Kidney (tissue), 14 donors: ENCODE data around the gene CFAP43. TPM values are rescaled to one million over a fixed set of nuclear protein-coding genes. Genes with fewer than 3 reads are reported as not detected.

ENCODE experiments used
- DNase-seq, 5 donors: peaks; one replicate each; pipeline ENCODE4 v3.0.0-alpha.2; 2013 to 2020
- FAIRE-seq: peaks from 2 replicates; lab custom pipeline; 2012; peaks lifted over from hg19 to GRCh38; lab: Jason Lieb, UNC
- H3K27ac ChIP-seq, 2 donors: one replicate each; pipeline ENCODE4 v1.7.0; 2013; ENCODE audit warnings: low read depth in 2 of 2, low read length in 2 of 2, inconsistent platforms in 1 of 2
- H3K27me3 ChIP-seq: one replicate; pipeline ENCODE4 v1.7.1; 2013; ENCODE audit warnings: low read length, inconsistent platforms; ENCODE audit not compliant: control insufficient read depth, insufficient read depth
- H3K36me3 ChIP-seq, 3 donors: one replicate each; pipeline versions ENCODE4 v1.7.0 to v1.7.1; 2013; ENCODE audit warnings: low read length in 3 of 3, control low read depth in 1 of 3, inconsistent platforms in 1 of 3; ENCODE audit not compliant: insufficient read depth in 3 of 3, control insufficient read depth in 2 of 3
- H3K4me1 ChIP-seq, 3 donors: one replicate each; pipeline versions ENCODE4 v1.7.0 to v1.7.1; 2013; ENCODE audit warnings: low read length in 3 of 3, inconsistent platforms in 1 of 3, low read depth in 1 of 3; ENCODE audit not compliant: control insufficient read depth in 2 of 3, insufficient read depth in 2 of 3
- H3K4me3 ChIP-seq, 3 donors: one replicate each; pipeline versions ENCODE4 v1.7.0 to v1.8.1; 2013; ENCODE audit warnings: low read length in 3 of 3, control low read depth in 1 of 3, inconsistent platforms in 1 of 3
- H3K9ac ChIP-seq, 3 donors: one replicate each; pipeline versions ENCODE4 v1.7.0 to v1.7.1; 2013; ENCODE audit warnings: low read length in 3 of 3, control low read depth in 1 of 3, inconsistent platforms in 1 of 3
- H3K9me3 ChIP-seq, 3 donors: one replicate each; pipeline versions ENCODE4 v1.7.0 to v1.7.1; 2013; ENCODE audit warnings: low read length in 3 of 3, control low read depth in 1 of 3, inconsistent platforms in 1 of 3; ENCODE audit not compliant: control insufficient read depth in 2 of 3, insufficient read depth in 1 of 3
- CTCF ChIP-seq: IDR thresholded peaks from 3 replicates; pipeline ENCODE4 v1.5.1; 2012; ENCODE audit warnings: mild to moderate bottlenecking, moderate library complexity, borderline replicate concordance; ENCODE audit not compliant: insufficient read depth; ENCODE audit errors: extremely low read depth
- intact Hi-C: fragments of 100-400 bp; cut with DNase I; formaldehyde crosslinking; loops from one replicate; pipeline ENCODE4 v1.11.1; 2022
- polyA plus RNA-seq: library from polyadenylated mRNA; stranded (reverse); fragments of 350-450 nt; fragmentation: Illumina TruSeq; extraction: RNeasy Lipid Tissue Mini Kit (QIAGEN cat#74804); gene quantifications from one replicate; pipeline ENCODE4 v1.2.3, GENCODE V29; 2014; ENCODE audit warnings: low read depth, low replicate concordance; ENCODE audit not compliant: insufficient read depth
- total RNA-seq: library from RNA; stranded (reverse); fragmentation: NEBNext Ultra II Directional; extraction: Animal tissue kit (Norgen Biotek cat#: 25700); gene quantifications from one replicate; pipeline ENCODE4 v1.2.1, GENCODE V29; 2021
- donor health status: control.
- donor health status: control.
- donor health status: control.
- donor health status: control.
- donor health status: control.
- donor health status: DM: yes; HTN: yes; CAD: no.
- donor health status: Normal renal cell carcinoma (clear cell type).

The CFAP43 gene
- total and polyA plus RNA-seq, 2 donors from 2014 or later: 3.1 to 7.2 TPM

DNA sequence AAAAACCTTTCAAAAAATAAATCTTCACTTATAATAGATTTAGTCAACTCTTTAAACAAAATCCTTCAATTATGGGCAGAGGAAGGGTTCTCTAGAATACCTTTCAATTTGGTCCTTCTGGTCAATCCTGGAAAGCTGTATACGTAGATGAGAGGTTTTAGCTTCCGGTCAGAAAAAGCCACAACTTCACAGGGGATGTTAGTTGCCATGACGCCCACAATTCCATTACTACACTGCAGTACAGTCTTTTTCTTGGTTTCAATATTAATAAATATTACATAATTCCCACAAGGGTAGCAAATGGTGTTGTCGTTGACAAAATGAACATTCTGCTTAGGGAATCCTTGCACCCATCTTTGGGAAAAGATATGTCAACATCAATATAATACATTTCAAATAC lies 1.7 kb downstream of the CFAP43 start:
- no peak overlapping the region for H3K27ac ChIP-seq
- TF ChIP-seq CTCF: no peak
- DNase-seq: no peak
- no peaks in the 10 kb centered on the region for H3K36me3 ChIP-seq
- peaks cover 0 to 4% (median 0%) of the 10 kb centered on the region in 3 donors for H3K9me3 ChIP-seq
- H3K9ac ChIP-seq: no peak overlapping the region
- H3K4me3 ChIP-seq: no peak overlapping the region
- intact Hi-C loops: no loop called here
- no peaks in the 10 kb centered on the region for H3K27me3 ChIP-seq
- FAIRE-seq: no peak
- peaks cover 0 to 4% (median 0%) of the 10 kb centered on the region in 3 donors for H3K4me1 ChIP-seq

DNA sequence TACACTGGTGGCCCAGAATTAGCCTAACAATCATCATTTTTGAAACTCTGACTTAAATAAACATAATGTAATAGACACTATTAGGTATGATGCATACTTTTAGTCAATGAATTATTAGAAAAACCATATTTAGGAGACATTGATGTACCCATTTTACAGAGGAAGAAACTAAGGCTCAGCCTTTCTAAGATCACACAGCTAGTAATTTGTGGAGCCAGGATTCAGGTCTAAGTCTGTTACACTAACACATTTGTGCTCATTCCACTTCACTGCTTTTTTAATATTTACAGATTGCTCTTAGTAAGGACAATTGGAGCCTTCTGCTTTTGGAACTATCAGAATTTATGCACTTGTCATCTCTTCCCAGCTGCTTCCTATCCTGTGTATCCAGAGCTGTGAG lies 8.9 kb downstream of the CFAP43 start:
- H3K27ac ChIP-seq: no peak overlapping the region
- H3K4me3 ChIP-seq: no peak overlapping the region
- H3K4me1 ChIP-seq: no peaks in the 10 kb centered on the region
- no peaks in the 10 kb centered on the region for H3K27me3 ChIP-seq
- DNase-seq: no peak
- intact Hi-C loops: no loop called here
- no peak for FAIRE-seq
- TF ChIP-seq CTCF: no peak
- H3K9me3 ChIP-seq: no peaks in the 10 kb centered on the region
- no peaks in the 10 kb centered on the region for H3K36me3 ChIP-seq
- H3K9ac ChIP-seq: no peak overlapping the region

GRCh38 chr10:104220522-104220921 lies 11.6 kb downstream of the CFAP43 start:
- intact Hi-C loops: no loop called here
- FAIRE-seq (no peak), DNase-seq (no peak)
- no peaks in the 10 kb centered on the region for H3K27me3 ChIP-seq
- TF ChIP-seq CTCF: no peak
- H3K27ac ChIP-seq: no peak overlapping the region
- H3K9ac ChIP-seq: no peak overlapping the region
- H3K36me3 ChIP-seq: no peaks in the 10 kb centered on the region
- H3K4me1 ChIP-seq: no peaks in the 10 kb centered on the region
- no peak overlapping the region for H3K4me3 ChIP-seq
- no peaks in the 10 kb centered on the region for H3K9me3 ChIP-seq

GRCh38 chr10:104218751-104219150 lies 13.4 kb downstream of the CFAP43 start:
- TF ChIP-seq CTCF: no peak
- Histone ChIP-seq H3K4me3 (no peak overlapping the region), H3K36me3 (no peaks in the 10 kb centered on the region), H3K27ac (no peak overlapping the region), H3K9ac (no peak overlapping the region), H3K4me1 (no peaks in the 10 kb centered on the region), H3K9me3 (no peaks in the 10 kb centered on the region), H3K27me3 (no peaks in the 10 kb centered on the region)
- intact Hi-C loops: no loop called here
- FAIRE-seq (no peak), DNase-seq (no peak)
